MM.1S (cell line): Measurements from ENCODE around the gene FGF21.

ENCODE experiments used
- DNase-seq: peaks from one replicate; pipeline ENCODE4 v3.0.0-alpha.2; 2015
- H2AFZ ChIP-seq: fragments of 300-600 bp; sonication (generic); 2 replicates; pipeline ENCODE4 v1.6.0; 2016; ENCODE audit warnings: antibody characterized with exemption, low read length
- H3F3A ChIP-seq: fragments of 300-600 bp; sonication (generic); 2 replicates; pipeline ENCODE4 v1.6.1; 2016; ENCODE audit warnings: mild to moderate bottlenecking, antibody characterized with exemption, low read length, moderate library complexity, mixed read lengths; ENCODE audit not compliant: insufficient read depth
- H3K27ac ChIP-seq: fragments of 300-600 bp; sonication (generic); 2 replicates; pipeline ENCODE4 v1.5.1; 2016; ENCODE audit warnings: mild to moderate bottlenecking, low read length
- H3K27me3 ChIP-seq: fragments of 300-600 bp; sonication (generic); replicated peaks from 2 replicates; pipeline ENCODE4 v1.6.0; 2016; ENCODE audit warnings: low read length; ENCODE audit not compliant: insufficient read depth
- H3K36me3 ChIP-seq: fragments of 300-600 bp; sonication (generic); replicated peaks from 2 replicates; pipeline ENCODE4 v1.6.1; 2016; ENCODE audit warnings: mild to moderate bottlenecking, low read length, mixed read lengths; ENCODE audit not compliant: insufficient read depth
- H3K4me1 ChIP-seq: fragments of 300-600 bp; sonication (generic); 2 replicates; pipeline ENCODE4 v1.6.1; 2016; ENCODE audit warnings: low read length, mixed read lengths
- H3K4me2 ChIP-seq: fragments of 300-600 bp; sonication (generic); 2 replicates; pipeline ENCODE4 v1.6.0; 2016; ENCODE audit warnings: low read depth, low read length
- H3K4me3 ChIP-seq: fragments of 300-600 bp; sonication (generic); 2 replicates; pipeline ENCODE4 v1.5.1; 2016; ENCODE audit warnings: low read length, mixed read lengths
- H3K79me2 ChIP-seq: fragments of 300-600 bp; sonication (generic); 2 replicates; pipeline ENCODE4 v1.6.1; 2016; ENCODE audit warnings: mixed run types, low read length, mixed read lengths
- H3K9ac ChIP-seq: fragments of 300-600 bp; sonication (generic); 2 replicates; pipeline ENCODE4 v1.6.1; 2016; ENCODE audit warnings: low read length, mixed read lengths
- H3K9me2 ChIP-seq: fragments of 300-600 bp; sonication (generic); replicated peaks from 2 replicates; pipeline ENCODE4 v1.6.1; 2016; ENCODE audit warnings: mild to moderate bottlenecking, low read length, mixed read lengths; ENCODE audit not compliant: insufficient read depth
- H3K9me3 ChIP-seq: fragments of 300-600 bp; sonication (generic); replicated peaks from 2 replicates; pipeline ENCODE4 v1.6.1; 2016; ENCODE audit warnings: mild to moderate bottlenecking, low read length, mixed read lengths; ENCODE audit not compliant: insufficient read depth
- H4K20me1 ChIP-seq: fragments of 300-600 bp; sonication (generic); 2 replicates; pipeline ENCODE4 v1.6.1; 2016; ENCODE audit warnings: mild to moderate bottlenecking, low read length, moderate library complexity, mixed read lengths; ENCODE audit not compliant: insufficient read depth
- EZH2 ChIP-seq: fragments of 300-600 bp; sonication (generic); optimal IDR thresholded peaks from 2 replicates; pipeline ENCODE3; 2017; ENCODE audit warnings: low read depth, mild to moderate bottlenecking, antibody characterized with exemption, low read length, mixed read lengths
- EZH2phosphoT487 ChIP-seq: fragments of 300-600 bp; sonication (generic); IDR thresholded peaks from 2 replicates; pipeline ENCODE4 v1.6.1; 2018; ENCODE audit warnings: antibody characterized with exemption, low read length
- TF ChIP-seq, protein P1 (sequence below): fragments of 300-600 bp; sonication (generic); IDR thresholded peaks from 2 replicates; pipeline ENCODE4 v1.5.1; 2016; ENCODE audit warnings: antibody characterized with exemption, low read length, mixed read lengths

FGF21 gene

DNA sequence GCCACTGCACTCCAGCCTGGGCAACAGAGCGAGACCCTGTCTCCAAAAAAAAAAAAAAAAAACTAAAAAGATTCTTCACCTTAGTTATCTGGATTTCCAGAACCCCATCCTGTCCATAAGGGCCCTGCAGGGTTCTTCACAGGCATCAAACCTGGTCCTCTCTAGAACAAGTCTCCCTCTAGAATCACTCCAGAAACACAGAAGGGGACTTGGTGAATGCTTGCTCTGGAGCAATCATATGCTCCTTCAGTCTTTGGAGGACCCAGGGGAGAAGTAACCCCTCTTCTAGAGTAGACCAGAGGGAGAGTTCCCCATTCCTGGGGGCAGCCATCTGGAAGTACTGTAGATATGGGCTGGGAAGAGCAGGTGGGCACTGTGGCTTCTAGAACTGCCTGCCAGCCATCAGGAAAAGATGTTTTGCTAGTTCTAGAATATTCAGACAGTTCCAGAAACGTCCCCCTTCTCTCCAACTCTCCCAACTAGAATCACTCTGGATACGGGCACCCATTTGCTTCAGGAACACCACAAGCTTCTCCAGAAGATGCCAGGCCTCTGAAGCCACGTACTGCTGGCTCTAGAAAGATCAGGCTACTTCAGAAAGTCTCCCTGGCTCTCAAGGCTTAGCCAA lies 5.6 kb upstream of the FGF21 start:
- no peak for DNase-seq
- peaks cover 82% of the 10 kb centered on the region for H3K27me3 ChIP-seq
- H4K20me1 ChIP-seq = no peaks in the 10 kb centered on the region
- H3K27ac ChIP-seq = no peak overlapping the region
- H3K36me3 ChIP-seq = no peaks in the 10 kb centered on the region
- H3K4me3 ChIP-seq = no peak overlapping the region
- H2AFZ ChIP-seq = no peak overlapping the region
- H3F3A ChIP-seq = no peaks in the 10 kb centered on the region
- no peaks in the 10 kb centered on the region for H3K9me3 ChIP-seq
- 0 out of 2 replicates have a peak, but pooled peaks cover 4% of the 10 kb centered on the region for H3K4me1 ChIP-seq
- no peak overlapping the region for H3K4me2 ChIP-seq
- TF ChIP-seq EZH2phosphoT487 = no peak
- no peak for TF ChIP-seq EZH2
- TF ChIP-seq, protein P1, sequence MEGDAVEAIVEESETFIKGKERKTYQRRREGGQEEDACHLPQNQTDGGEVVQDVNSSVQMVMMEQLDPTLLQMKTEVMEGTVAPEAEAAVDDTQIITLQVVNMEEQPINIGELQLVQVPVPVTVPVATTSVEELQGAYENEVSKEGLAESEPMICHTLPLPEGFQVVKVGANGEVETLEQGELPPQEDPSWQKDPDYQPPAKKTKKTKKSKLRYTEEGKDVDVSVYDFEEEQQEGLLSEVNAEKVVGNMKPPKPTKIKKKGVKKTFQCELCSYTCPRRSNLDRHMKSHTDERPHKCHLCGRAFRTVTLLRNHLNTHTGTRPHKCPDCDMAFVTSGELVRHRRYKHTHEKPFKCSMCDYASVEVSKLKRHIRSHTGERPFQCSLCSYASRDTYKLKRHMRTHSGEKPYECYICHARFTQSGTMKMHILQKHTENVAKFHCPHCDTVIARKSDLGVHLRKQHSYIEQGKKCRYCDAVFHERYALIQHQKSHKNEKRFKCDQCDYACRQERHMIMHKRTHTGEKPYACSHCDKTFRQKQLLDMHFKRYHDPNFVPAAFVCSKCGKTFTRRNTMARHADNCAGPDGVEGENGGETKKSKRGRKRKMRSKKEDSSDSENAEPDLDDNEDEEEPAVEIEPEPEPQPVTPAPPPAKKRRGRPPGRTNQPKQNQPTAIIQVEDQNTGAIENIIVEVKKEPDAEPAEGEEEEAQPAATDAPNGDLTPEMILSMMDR = no peak
- H3K9me2 ChIP-seq = no peaks in the 10 kb centered on the region
- no peak overlapping the region for H3K9ac ChIP-seq
- no peaks in the 10 kb centered on the region for H3K79me2 ChIP-seq

DNA sequence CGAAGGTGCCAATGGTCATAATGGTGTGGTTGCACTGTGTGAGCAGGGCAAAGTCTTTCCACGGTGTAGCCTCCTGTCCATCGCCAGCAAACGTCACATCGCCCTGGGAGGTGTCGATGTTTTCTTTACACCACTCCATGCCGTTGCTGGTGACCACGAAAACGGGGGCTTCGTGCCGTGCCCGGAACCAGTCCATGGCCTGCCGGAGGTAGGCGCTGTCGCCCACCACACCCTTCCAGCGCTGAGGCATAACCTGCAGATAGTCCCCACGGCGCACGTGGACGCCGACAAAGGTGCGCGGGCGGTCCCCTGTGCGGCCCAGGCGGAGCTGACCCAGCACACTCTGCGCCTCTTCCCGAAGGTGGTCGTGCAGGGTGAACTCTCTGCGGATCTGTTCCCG lies 5.0 kb upstream of the FGF21 start:
- no peaks in the 10 kb centered on the region for H3K79me2 ChIP-seq
- DNase-seq = no peak
- no peak overlapping the region for H3K27ac ChIP-seq
- TF ChIP-seq, protein P1 = no peak
- no peak for TF ChIP-seq EZH2phosphoT487
- no peak for TF ChIP-seq EZH2
- H3K9me2 ChIP-seq = no peaks in the 10 kb centered on the region
- H3K4me3 ChIP-seq = no peak overlapping the region
- no peak overlapping the region for H3K4me2 ChIP-seq
- no peak overlapping the region for H3K9ac ChIP-seq
- H4K20me1 ChIP-seq = no peaks in the 10 kb centered on the region
- no peaks in the 10 kb centered on the region for H3K36me3 ChIP-seq
- no peaks in the 10 kb centered on the region for H3K9me3 ChIP-seq
- H3K27me3 ChIP-seq = peaks cover 82% of the 10 kb centered on the region
- no peaks in the 10 kb centered on the region for H3F3A ChIP-seq
- H2AFZ ChIP-seq = no peak overlapping the region
- 0 out of 2 replicates have a peak, but pooled peaks cover 4% of the 10 kb centered on the region for H3K4me1 ChIP-seq

DNA sequence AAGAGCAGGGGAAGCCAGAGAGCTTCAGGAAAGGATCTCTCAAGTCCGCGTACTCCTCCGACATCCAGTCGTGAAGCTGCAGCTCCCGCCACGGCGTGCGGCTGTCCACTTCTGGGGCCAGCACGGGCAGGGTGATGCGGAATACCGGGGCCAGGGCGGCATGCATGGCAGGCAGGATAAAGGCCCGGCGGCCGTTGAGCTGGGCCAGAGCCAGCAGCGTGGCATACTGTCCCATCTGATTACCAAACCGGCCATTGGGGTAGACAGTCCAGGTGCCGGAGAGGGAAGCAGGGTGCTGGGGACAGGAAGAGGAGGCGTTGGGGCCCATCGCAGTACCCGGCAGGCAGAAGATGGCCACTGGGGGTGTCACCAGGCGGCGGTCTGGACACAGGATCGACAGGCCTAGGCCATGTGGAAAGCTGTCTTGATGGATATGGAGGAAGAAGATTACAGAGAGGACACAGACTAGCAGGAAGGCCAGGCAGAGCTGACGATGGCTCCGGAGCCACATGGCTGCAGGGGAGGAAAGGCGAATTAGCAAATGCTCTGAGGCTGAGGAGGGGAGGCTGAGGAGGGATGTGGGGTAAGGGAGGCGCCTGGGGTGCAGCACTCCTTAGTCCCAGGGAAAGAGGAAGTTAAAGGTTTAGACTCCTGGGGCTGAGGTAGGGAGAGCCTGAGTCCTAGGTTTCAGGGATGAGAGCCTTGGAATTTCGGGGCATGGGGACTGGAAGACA lies 4.4 kb upstream of the FGF21 start:
- Histone ChIP-seq H3K36me3 (no peaks in the 10 kb centered on the region), H3K79me2 (no peaks in the 10 kb centered on the region), H3K4me2 (no peak overlapping the region), H3K9me2 (no peaks in the 10 kb centered on the region), H3K4me1 (0 out of 2 replicates have a peak, but pooled peaks cover 4% of the 10 kb centered on the region), H2AFZ (no peak overlapping the region), H3K27me3 (peaks cover 82% of the 10 kb centered on the region), H3K27ac (no peak overlapping the region), H3F3A (no peaks in the 10 kb centered on the region), H3K9ac (no peak overlapping the region), H3K4me3 (no peak overlapping the region), H3K9me3 (no peaks in the 10 kb centered on the region), H4K20me1 (no peaks in the 10 kb centered on the region)
- TF ChIP-seq, protein P1 = no peak
- TF ChIP-seq EZH2 (no peak), EZH2phosphoT487 (no peak)
- DNase-seq = no peak
